Measurements from ENCODE around the gene SLC10A7. TPM values are rescaled to one million over a fixed set of nuclear protein-coding genes. Genes with fewer than 3 reads are reported as not detected.

SLC10A7 gene
- total RNA-seq, 1 experiment from 2014 or later, result 3.9 TPM

DNA sequence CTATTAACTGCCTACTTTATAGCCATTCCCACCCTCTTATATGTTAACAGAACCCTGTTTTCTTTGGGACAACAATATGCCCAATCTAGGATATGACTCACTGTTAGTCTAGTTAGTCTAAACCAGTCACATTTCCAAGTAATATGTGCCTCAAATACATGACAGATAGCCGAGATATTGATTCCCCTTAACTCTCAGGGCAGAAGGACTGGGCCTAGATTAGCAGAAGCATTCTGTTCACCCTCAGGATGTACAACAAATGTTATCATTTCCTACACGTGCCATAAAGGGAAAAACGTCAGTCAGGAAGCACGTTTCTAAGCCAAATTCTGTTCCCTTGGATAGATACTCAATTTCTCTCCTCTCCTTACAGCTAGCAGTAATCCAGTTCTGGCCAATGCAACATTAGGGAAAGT is 114.1 kb downstream of the SLC10A7 start:
- no peak overlapping the region for H3K18ac ChIP-seq (ENCODE audit: insufficient read length, low read depth, low read length)
- H4K5ac ChIP-seq (ENCODE audit: insufficient read length, low read depth, low read length), result no peak overlapping the region
- H3K4me2 ChIP-seq (ENCODE audit: insufficient read depth, insufficient read length, low read length), result no peak overlapping the region
- DNase-seq, result no peak
- Mint-ChIP-seq H3K27me3 (ENCODE audit: low read depth) (no peaks in the 10 kb centered on the region), H3K4me3 (no peak overlapping the region), H3K4me1 (peaks cover 7% of the 10 kb centered on the region in 2 experiments), H3K27ac (no peak overlapping the region), H3K36me3 (ENCODE audit: insufficient read depth in 1 of 3, low read depth in 3 of 3) (no peaks in the 10 kb centered on the region), H3K9me3 (no peaks in the 10 kb centered on the region)
- H3K79me2 ChIP-seq (ENCODE audit: insufficient read depth, low read length), result no peaks in the 10 kb centered on the region
- H3K27ac ChIP-seq (ENCODE audit: insufficient read length, low read depth, low read length), result no peak overlapping the region
- no peak overlapping the region for H3T11ph ChIP-seq (ENCODE audit: low read length)
- H3K23ac ChIP-seq (ENCODE audit: insufficient read length, low read depth, low read length), result no peak overlapping the region
- no peak overlapping the region for H2BK15ac ChIP-seq (ENCODE audit: low read depth, low read length)
- H3K4ac ChIP-seq (ENCODE audit: low read depth, low read length), result no peak overlapping the region
- no peaks in the 10 kb centered on the region for H3K79me1 ChIP-seq (ENCODE audit: insufficient read depth, low read depth, low read length, poor library complexity, severe bottlenecking)
- no peak overlapping the region for H2AK5ac ChIP-seq (ENCODE audit: insufficient read length, low read length)
- no peak overlapping the region for H3K56ac ChIP-seq (ENCODE audit: insufficient read length, low read depth, low read length)
- H4K91ac ChIP-seq (ENCODE audit: insufficient read length, low read depth, low read length), result no peak overlapping the region
- no peaks in the 10 kb centered on the region for H3K23me2 ChIP-seq (ENCODE audit: insufficient read length, low read depth, low read length, poor library complexity, severe bottlenecking)
- no peak overlapping the region for H3K14ac ChIP-seq (ENCODE audit: insufficient read depth, low read length)
- TF ChIP-seq, protein P1, sequence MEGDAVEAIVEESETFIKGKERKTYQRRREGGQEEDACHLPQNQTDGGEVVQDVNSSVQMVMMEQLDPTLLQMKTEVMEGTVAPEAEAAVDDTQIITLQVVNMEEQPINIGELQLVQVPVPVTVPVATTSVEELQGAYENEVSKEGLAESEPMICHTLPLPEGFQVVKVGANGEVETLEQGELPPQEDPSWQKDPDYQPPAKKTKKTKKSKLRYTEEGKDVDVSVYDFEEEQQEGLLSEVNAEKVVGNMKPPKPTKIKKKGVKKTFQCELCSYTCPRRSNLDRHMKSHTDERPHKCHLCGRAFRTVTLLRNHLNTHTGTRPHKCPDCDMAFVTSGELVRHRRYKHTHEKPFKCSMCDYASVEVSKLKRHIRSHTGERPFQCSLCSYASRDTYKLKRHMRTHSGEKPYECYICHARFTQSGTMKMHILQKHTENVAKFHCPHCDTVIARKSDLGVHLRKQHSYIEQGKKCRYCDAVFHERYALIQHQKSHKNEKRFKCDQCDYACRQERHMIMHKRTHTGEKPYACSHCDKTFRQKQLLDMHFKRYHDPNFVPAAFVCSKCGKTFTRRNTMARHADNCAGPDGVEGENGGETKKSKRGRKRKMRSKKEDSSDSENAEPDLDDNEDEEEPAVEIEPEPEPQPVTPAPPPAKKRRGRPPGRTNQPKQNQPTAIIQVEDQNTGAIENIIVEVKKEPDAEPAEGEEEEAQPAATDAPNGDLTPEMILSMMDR (conservative IDR thresholded peaks at IDR 0.05), result no peak
- H4K20me1 ChIP-seq (ENCODE audit: control insufficient read depth, insufficient read depth, insufficient read length), result no peaks in the 10 kb centered on the region
- H3K27me3 ChIP-seq (ENCODE audit: insufficient read depth, low read length), result no peaks in the 10 kb centered on the region
- H3K9me3 ChIP-seq (ENCODE audit: control insufficient read depth, low read depth, low read length), result no peaks in the 10 kb centered on the region
- WGBS (ENCODE audit: extremely low coverage, insufficient read length, low lambda C conversion rate), result no CpG with 5 or more reads among the region's 4 CpGs
- no peak overlapping the region for H2AFZ ChIP-seq (ENCODE audit: low read length)
- no peak overlapping the region for H2BK20ac ChIP-seq (ENCODE audit: low read depth, low read length, poor library complexity, severe bottlenecking)
- H3K9ac ChIP-seq (ENCODE audit: extremely low read depth, insufficient read length, low read length), result no peak overlapping the region
- no peaks in the 10 kb centered on the region for H3K4me1 ChIP-seq (ENCODE audit: insufficient read depth, low read length)
- no peak overlapping the region for H2BK12ac ChIP-seq (ENCODE audit: insufficient read length, low read depth, low read length)
- H4K8ac ChIP-seq (replicated peaks; ENCODE audit: insufficient read length, low read depth, low read length), result no peak overlapping the region
- no peak overlapping the region for H2BK5ac ChIP-seq (ENCODE audit: insufficient read length, low read length)
- no peak overlapping the region for H2BK120ac ChIP-seq (ENCODE audit: low read depth, low read length, poor library complexity, severe bottlenecking)
